GM18519 (cell line): ENCODE results near the gene TNPO3.
"Not testable (repeated sequence)": the region's sequence is repeated elsewhere in the genome, so short reads cannot be mapped to it uniquely, and the experiment has no call there.

Experiments
- ATAC-seq: cut with Tn5 transposase; IDR thresholded peaks from one replicate; pipeline ENCODE4 v1.9.1; 2021; ENCODE audit warnings: mild to moderate bottlenecking, moderate library complexity; ENCODE audit not compliant: unreplicated experiment, low FRiP score

Gene TNPO3

GRCh38 chr7:129017933-129018538 is 36.9 kb downstream of the TNPO3 start:
- peak; percentile 63 for ATAC-seq

GRCh38 chr7:129017264-129017663 is 37.6 kb downstream of the TNPO3 start:
- no peak for ATAC-seq

GRCh38 chr7:129014501-129015101 is 40.3 kb downstream of the TNPO3 start:
- no peak for ATAC-seq

DNA sequence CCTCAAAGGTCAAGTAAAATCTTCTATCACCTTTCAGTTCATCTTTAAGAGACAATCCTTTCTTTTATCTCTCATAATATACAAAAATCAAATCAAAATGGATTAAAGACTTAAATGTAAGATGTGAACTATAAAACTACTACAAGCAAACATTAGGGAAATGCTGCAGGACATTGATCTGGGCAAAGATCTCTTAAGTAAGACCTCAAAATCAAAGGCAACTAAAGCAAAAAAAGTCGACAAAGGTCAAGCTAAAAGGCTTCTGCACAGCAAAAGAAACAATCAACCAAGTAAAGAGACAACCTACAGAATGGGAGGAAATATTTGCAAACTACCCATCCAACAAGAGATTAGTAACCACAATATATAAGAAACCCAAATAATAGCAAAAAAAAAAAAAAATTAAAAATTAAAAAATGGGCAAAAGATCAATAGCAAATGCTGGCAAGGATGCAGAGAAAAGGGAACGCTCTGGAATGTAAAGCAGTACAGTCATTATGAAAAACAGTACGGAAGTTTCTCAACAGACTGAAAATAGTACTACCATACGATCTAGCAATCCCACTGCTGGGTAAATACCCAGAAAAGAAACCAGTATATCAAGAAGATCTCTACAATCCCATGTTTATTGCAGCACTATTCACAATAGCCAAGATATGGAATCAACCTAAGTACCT is 41.7 kb downstream of the TNPO3 start:
- no peak for ATAC-seq

- no peak for ATAC-seq
Measured at GRCh38 chr7:129012641-129013040, 42.3 kb downstream of the TNPO3 start.

DNA sequence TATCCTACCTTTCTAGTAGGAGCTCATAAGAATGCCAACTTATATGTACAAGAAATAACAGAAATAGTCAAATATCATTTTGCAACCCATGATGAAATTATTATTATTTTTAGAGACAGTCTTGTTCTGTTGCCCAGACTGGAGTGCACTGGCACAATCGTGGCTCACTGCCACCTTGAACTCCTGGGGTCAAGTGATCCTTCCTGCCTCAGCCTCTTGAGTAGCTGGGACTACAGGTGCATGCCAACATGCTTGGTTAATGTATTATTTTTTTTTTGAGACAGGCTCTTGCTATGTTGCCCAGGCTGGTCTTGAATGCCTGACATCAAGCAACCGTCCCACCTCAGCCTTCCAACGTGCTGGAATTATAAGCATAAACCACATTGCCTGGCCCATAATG is 44.8 kb downstream of the TNPO3 start:
- no peak for ATAC-seq

DNA sequence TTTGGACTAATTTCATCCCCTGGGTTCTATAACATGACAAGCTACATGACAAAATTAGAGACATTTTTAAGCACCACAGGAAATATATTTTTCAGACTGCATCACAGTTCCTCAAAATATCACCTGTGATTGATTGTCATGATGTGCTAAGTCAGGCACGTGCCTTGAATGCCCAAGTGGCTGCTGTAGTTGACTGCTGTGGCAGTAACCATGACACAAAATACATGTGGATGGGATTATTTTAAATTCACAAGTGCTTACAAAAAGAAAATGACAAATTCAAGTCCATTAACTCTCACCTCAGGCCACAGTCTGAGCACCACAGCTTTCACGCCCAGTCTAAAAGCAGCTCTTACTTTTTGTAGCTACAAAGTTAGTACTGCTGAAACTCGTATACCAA is 45.5 kb downstream of the TNPO3 start:
- peak; percentile 58 for ATAC-seq

DNA sequence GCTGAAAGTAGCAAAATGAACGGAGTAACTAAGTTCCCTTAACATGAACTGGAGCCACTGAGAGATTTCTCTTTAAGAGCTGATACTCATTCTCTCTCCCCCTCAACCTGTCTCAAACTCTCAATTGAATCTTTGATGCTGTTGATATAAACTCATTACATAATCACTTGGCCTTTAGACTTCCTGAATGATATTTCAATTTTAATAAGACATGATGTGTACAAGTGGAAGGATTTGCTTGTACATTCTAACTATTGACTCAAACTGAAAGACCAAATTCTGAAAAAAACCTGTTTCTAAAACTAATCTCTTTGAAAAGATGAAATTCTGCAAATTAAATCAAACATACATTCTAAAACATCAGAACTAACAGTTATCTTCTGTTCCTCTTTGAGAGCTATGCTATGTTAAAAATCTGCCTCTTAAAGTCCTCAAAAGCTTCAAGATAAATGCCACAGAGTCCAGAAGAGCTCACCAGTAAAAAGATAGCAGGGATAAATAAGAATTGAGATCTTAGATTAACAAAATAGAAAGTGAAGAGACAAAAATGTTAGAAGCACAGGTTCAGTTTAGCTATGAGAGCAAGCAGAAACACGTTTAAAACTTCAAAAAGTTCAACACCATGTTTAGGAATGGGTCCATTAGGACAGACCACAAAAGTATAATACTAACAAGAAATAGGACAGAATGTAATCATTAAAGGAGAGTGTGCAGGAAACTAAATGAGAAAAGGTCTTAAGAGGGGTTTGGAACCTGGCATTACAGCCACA is 46.1 kb downstream of the TNPO3 start:
- ATAC-seq = peak; percentile 28

- no peak for ATAC-seq
Measured at GRCh38 chr7:129007572-129007971, 47.3 kb downstream of the TNPO3 start.

DNA sequence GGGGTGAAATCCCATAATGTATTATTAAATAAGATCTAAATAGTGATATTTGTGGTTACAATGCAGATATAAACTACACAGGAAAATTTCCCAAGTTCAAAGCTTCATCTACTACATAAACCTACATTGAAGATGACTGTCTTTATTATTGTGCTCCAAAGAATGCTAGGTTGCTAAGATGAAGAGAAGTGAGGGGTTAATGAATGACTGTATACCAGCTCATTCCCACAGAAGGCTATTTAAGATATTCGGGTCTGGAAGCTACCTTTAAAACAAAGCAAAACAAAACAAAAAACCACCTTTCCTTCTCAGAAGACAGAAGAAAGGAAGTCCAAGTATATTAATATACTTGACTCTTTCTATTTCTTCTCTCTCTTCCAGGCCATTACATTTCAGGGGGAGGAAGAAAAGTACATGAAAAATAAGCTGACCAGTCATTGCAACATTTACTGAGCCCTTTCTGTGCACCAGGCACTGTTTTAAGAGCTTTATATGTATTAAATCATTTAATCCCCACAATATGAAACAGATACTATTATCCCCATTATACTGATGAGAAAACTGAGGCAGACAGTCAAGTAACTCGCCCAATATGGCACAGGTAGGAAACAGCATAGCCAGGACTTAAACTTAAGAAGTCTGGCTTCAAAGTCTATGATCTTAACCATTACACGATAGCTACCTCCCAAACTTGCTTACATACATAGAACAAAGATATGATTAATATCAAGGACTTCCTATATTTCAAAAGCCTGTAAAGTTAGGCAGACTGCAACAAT is 48.1 kb downstream of the TNPO3 start:
- ATAC-seq = no peak

DNA sequence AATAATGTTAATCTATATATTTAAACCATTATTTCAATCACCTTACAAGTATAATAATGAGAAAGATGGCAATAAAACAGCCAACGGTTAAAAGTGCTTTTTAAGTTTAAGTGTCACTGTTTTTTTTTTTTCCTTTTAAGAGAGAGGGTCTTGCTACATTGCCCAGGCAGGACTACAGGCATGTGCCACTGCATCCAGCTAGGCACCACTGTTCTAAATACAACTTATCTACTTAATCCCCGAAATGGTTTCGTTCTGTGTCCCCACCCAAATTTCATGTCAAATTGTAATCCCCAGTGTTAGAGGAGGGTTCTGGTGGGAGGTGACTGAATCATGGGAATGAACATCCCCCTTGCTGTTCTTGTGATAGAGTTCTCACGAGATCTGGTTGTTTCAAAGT is 49.7 kb downstream of the TNPO3 start:
- no peak for ATAC-seq

- no peak for ATAC-seq
Measured at GRCh38 chr7:128997181-128997580, 57.7 kb downstream of the TNPO3 start.

DNA sequence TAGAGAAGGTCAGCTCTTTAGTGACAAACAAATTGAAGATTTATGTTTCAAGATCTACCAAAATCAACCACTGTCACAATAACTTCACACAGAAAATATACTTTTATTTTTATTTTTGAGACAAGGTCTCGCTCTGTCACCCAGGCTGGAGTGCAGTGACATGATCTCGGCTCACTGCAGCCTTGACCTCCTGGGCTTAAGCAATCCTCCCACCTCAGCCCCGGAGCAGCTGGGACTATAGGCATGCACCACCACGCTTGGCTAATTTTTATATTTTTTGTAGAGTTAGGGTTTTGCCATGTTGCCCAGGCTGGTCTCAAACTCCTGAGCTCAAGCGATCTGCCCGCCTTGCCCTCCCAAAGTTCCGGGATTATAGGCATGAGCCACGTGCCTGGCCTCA is 60.4 kb downstream of the TNPO3 start:
- not testable (repeated sequence) for ATAC-seq

DNA sequence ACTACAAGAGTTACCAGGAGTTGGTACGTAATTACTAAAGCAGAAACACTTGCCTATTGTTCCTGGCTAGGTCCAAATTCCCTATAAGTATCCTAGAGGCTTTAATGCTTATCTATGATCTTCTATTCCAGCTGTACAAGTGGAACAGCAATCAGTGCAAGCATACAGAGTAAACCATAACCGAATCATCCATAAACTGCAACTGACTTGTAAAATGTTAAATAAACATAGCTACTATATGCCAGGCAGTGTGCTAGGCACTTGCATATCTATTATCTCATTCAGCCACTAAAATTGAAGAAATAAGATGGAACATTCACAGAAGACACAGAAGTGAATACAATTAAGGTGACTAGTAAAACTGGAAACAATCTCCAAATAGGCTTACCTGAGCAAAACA is 61.5 kb downstream of the TNPO3 start:
- ATAC-seq = no peak

DNA sequence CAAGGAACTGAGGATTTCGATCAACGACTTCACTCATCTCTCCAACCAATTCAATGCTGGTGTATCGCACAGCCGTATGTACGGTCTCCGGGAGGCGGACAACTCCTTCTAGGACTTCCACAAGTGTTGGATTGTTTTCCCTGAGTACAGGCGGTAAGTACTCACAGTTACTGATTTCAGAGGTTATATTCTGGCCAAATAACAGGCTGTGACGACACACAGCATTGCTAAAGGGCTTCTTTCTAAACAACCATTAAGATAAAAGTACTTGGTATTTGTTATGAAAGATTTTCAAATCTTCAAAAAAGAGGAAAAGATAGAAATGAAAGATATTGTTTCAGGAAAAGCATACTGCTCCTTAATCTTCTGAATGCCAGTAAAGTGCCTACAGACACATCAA is 65.0 kb downstream of the TNPO3 start:
- ATAC-seq = no peak

GRCh38 chr7:128988372-128988771 is 66.5 kb downstream of the TNPO3 start:
- no peak for ATAC-seq

- no peak for ATAC-seq
Measured at GRCh38 chr7:128986609-128987008, 68.3 kb downstream of the TNPO3 start.

DNA sequence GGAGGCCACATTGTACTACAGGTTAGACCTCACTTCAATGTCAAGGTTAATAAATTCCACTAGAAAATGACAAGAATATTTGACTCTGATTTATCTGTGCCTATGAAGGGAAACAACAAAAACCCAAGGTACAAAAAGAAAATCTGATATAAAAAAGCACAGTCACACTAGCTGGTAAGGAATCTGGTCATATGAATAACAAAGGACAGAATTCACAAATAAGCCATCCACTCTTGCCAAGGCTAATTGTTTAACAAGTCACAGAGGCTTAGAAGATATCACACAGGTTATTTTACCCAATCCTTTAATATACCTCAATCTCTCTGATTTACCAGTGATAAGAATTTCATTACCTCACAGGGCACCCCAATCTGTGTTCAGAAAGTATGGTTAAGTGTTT is 69.3 kb downstream of the TNPO3 start:
- no peak for ATAC-seq

GRCh38 chr7:128982105-128982504 is 72.8 kb downstream of the TNPO3 start:
- ATAC-seq = no peak

GRCh38 chr7:128974241-128974934 is 80.5 kb downstream of the TNPO3 start:
- ATAC-seq = no peak
